ENCODE data around the gene LLGL1. TPM values are rescaled to one million over a fixed set of nuclear protein-coding genes. Genes with fewer than 3 reads are reported as not detected.

LLGL1 gene
- total and polyA plus RNA-seq, 10 of the 15 experiments (the other 5 are each of a cell fraction or from before 2014, with no cell fraction given) = 0.02 to 9.2 (median 2.5) TPM

GRCh38 chr17:18234853-18235380 is 9.5 kb downstream of the LLGL1 start:
- H3K9ac ChIP-seq (ENCODE audit: control insufficient read depth, insufficient read depth, low read length) = no peak overlapping the region
- H4K20me1 ChIP-seq (ENCODE audit: control insufficient read depth, insufficient read depth) = no peaks in the 10 kb centered on the region
- ChIA-PET RAD21 (ENCODE audit: unreplicated experiment) (no interaction called here), CTCF (no interaction called here), POLR2A (no interaction called here), SMC1A (ENCODE audit: uncharacterized antibody, unreplicated experiment) (no interaction called here)
- WGBS (ENCODE audit: insufficient coverage, insufficient replicate concordance, low lambda C conversion rate, missing lambda C conversion rate) = 82% methylated on average over 22 of the region's 22 CpGs
- FAIRE-seq (no peak), ATAC-seq (no peak), DNase-seq (ENCODE audit: low read depth, low spot score) (no peak)
- no peak overlapping the region for H3K4me3 ChIP-seq
- no peak overlapping the region for H2AFZ ChIP-seq (ENCODE audit: control insufficient read depth, low read depth, low read length)
- H3K4me2 ChIP-seq (ENCODE audit: control insufficient read depth, insufficient read depth) = no peak overlapping the region
- in situ Hi-C loops (cut with MboI) (no loop called here), intact Hi-C loops (cut with micrococcal nuclease; ENCODE audit: unreplicated experiment) (no loop called here)
- H3K9me3 ChIP-seq (replicated peaks; ENCODE audit: control insufficient read depth, insufficient read depth, low read length) = no peaks in the 10 kb centered on the region
- BruUV-seq (replicated peaks) = no TSS peak
- H3K27me3 ChIP-seq (replicated peaks in 1 of 2; ENCODE audit: control insufficient read depth in 2 of 2, insufficient read depth in 2 of 2, low read length in 1 of 2) = no peaks in the 10 kb centered on the region
- no peaks in the 10 kb centered on the region for H3K79me2 ChIP-seq (ENCODE audit: control insufficient read depth, insufficient read depth, low read length)
- TF ChIP-seq CHD1 (IDR thresholded peaks at IDR 0.05; ENCODE audit: low read depth, low read length) (no peak), SUZ12 (IDR thresholded peaks at IDR 0.05; ENCODE audit: unreplicated experiment) (no peak), STAT3 (IDR thresholded peaks at IDR 0.05; ENCODE audit: low read depth, low read length) (no peak), SMARCA5 (IDR thresholded peaks at IDR 0.05) (no peak), BACH1 (IDR thresholded peaks at IDR 0.05; ENCODE audit: borderline replicate concordance) (no peak), NR2F1 (conservative IDR thresholded peaks at IDR 0.05) (no peak), SMAD5 (IDR thresholded peaks at IDR 0.05; ENCODE audit: low read depth) (no peak), STAT1 (conservative IDR thresholded peaks at IDR 0.05) (no peak), HDAC2 (IDR thresholded peaks at IDR 0.05) (no peak), JUNB (IDR thresholded peaks at IDR 0.05) (no peak), ZSCAN29 (IDR thresholded peaks at IDR 0.05) (no peak)
- H3K36me3 ChIP-seq (ENCODE audit: control insufficient read depth in 2 of 2, insufficient read depth in 2 of 2, low read length in 1 of 2) = no peaks in the 10 kb centered on the region
- H3K27ac ChIP-seq (ENCODE audit: control insufficient read depth, insufficient read depth) = no peak overlapping the region
- H3K4me1 ChIP-seq (ENCODE audit: control insufficient read depth, insufficient read depth, low read length) = no peaks in the 10 kb centered on the region

Measured in GM12878 (cell line).